Keratinocyte (primary cell): Measurements from ENCODE around the gene RAB3A.

Experiments used
- EZH2 ChIP-seq: IDR thresholded peaks from one replicate; pipeline ENCODE4 v1.6.1; 2012; ENCODE audit warnings: inconsistent platforms, mild to moderate bottlenecking, low read length, moderate library complexity
- TF ChIP-seq, protein P1 (sequence below), 3 experiments: IDR thresholded peaks in 1 of 3; conservative IDR thresholded peaks in 1 of 3; optimal IDR thresholded peaks in 1 of 3; 2 replicates in 2 of 3; 3 replicates in 1 of 3; pipeline versions ENCODE3 to v1.5.1; 2011; ENCODE audit warnings: low read length in 3 of 3, mild to moderate bottlenecking in 3 of 3, moderate library complexity in 2 of 3, control low read depth in 1 of 3, inconsistent platforms in 1 of 3; ENCODE audit not compliant: insufficient read depth in 2 of 3; ENCODE audit errors: extremely low read depth in 1 of 3

DNA sequence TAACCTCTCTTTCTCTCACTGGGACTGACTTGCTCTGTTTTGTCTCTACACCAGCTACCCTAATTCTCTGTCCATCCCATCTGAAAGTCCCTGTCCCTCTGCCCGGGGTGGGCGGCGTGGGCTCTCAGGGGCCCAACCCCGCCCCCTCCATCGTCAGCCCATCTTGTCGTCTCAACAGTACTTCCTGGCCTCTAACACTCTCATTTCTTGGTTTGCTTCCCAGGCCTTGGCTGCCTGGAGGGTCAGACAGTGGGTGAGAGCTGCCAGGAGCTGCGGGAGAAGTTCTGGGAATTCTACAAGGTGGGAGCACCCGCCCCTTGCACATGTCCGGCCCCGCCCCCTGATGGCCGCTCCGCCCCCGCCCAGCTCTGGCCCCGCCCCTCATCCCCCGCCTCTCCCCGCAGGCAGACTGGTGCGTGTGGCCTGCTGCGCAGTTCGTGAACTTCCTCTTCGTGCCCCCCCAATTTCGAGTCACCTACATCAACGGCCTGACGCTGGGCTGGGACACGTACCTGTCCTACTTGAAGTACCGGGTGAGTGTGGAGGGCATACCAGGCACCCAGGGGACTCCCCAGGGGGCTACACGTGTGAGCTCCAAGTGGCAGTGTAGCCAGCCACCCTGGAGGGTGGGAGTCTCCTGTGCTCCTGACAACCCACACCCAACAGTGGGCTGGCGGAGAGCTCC lies 9.1 kb downstream of the RAB3A start:
- TF ChIP-seq, protein P1, sequence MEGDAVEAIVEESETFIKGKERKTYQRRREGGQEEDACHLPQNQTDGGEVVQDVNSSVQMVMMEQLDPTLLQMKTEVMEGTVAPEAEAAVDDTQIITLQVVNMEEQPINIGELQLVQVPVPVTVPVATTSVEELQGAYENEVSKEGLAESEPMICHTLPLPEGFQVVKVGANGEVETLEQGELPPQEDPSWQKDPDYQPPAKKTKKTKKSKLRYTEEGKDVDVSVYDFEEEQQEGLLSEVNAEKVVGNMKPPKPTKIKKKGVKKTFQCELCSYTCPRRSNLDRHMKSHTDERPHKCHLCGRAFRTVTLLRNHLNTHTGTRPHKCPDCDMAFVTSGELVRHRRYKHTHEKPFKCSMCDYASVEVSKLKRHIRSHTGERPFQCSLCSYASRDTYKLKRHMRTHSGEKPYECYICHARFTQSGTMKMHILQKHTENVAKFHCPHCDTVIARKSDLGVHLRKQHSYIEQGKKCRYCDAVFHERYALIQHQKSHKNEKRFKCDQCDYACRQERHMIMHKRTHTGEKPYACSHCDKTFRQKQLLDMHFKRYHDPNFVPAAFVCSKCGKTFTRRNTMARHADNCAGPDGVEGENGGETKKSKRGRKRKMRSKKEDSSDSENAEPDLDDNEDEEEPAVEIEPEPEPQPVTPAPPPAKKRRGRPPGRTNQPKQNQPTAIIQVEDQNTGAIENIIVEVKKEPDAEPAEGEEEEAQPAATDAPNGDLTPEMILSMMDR (optimal IDR thresholded peaks at IDR 0.05 in 1 of 3, IDR thresholded peaks at IDR 0.05 in 1 of 3, conservative IDR thresholded peaks at IDR 0.05 in 1 of 3; ENCODE audit: extremely low read depth in 1 of 3, insufficient read depth in 2 of 3, low read length in 3 of 3), result no peak
- no peak for TF ChIP-seq EZH2
